K562 (cell line): Measurements from ENCODE around the gene GRIN1. TPM values are rescaled to one million over a fixed set of nuclear protein-coding genes. Genes with fewer than 3 reads are reported as not detected.
A peak's percentile ranks its signal among the peaks of the same experiment; 100 is the strongest.

ENCODE experiments used
- ARNT ChIP-seq, 2 experiments: fragments of 450-650 bp; IDR thresholded peaks; 2 replicates each; pipeline ENCODE4 v1.6.1; 2016; ENCODE audit warnings: mild to moderate bottlenecking in 1 of 2
- CTCFL ChIP-seq: IDR thresholded peaks from 2 replicates; pipeline ENCODE4 v1.6.1; 2011; ENCODE audit warnings: borderline replicate concordance, low read depth, mild to moderate bottlenecking, moderate library complexity, low read length; ENCODE audit not compliant: insufficient read depth, poor library complexity, severe bottlenecking
- DMBX1 ChIP-seq: fragments of 250-450 bp; sonication (Bioruptor Pico); IDR thresholded peaks from 2 replicates; pipeline ENCODE4 v1.8.0; 2022; ENCODE audit warnings: inconsistent platforms, mild to moderate bottlenecking, moderate library complexity, borderline replicate concordance
- ELF2 ChIP-seq: fragments of 250-450 bp; sonication (Bioruptor Pico); IDR thresholded peaks from 2 replicates; pipeline ENCODE4 v1.5.0; 2021; ENCODE audit warnings: mild to moderate bottlenecking
- LCOR ChIP-seq: sonication (generic); formaldehyde crosslinking; IDR thresholded peaks from 2 replicates; pipeline ENCODE4 v1.8.0; 2022; ENCODE audit warnings: mild to moderate bottlenecking, missing genetic modification reagents
- MED1 ChIP-seq: sonication (generic); formaldehyde crosslinking; IDR thresholded peaks from 2 replicates; pipeline ENCODE4 v1.8.1; 2023; ENCODE audit warnings: missing genetic modification reagents, borderline replicate concordance
- MLLT1 ChIP-seq, 2 experiments: fragments of 450-650 bp; IDR thresholded peaks; 2 replicates each; pipeline ENCODE4 v1.6.1; 2016
- PCBP1 ChIP-seq: fragments of 200-400 bp; formaldehyde crosslinking; IDR thresholded peaks from 2 replicates; pipeline ENCODE4 v1.6.1; 2018; ENCODE audit warnings: mild to moderate bottlenecking, low read depth, low read length; ENCODE audit not compliant: poor library complexity, severe bottlenecking
- PHF8 ChIP-seq: fragments of 200-600 bp; sonication (generic); IDR thresholded peaks from 2 replicates; pipeline ENCODE4 v1.6.1; 2012; ENCODE audit warnings: mixed run types, mild to moderate bottlenecking, inconsistent platforms, low read length, moderate library complexity, borderline replicate concordance
- RFX7 ChIP-seq: fragments of 250-450 bp; sonication (Bioruptor Pico); IDR thresholded peaks from 2 replicates; pipeline ENCODE4 v1.5.1; 2021; ENCODE audit warnings: mild to moderate bottlenecking
- SP1 ChIP-seq: sonication (generic); formaldehyde crosslinking; IDR thresholded peaks from 2 replicates; pipeline ENCODE4 v1.8.1; 2022; ENCODE audit warnings: mild to moderate bottlenecking, missing genetic modification reagents
- SUPT5H ChIP-seq: fragments of 450-650 bp; IDR thresholded peaks from 2 replicates; pipeline ENCODE4 v1.6.1; 2016
- TCF7 ChIP-seq: sonication (generic); IDR thresholded peaks from 2 replicates; pipeline ENCODE4 v1.6.1; 2016; ENCODE audit warnings: antibody characterized with exemption, borderline replicate concordance
- TGIF2 ChIP-seq: sonication (generic); formaldehyde crosslinking; IDR thresholded peaks from 2 replicates; pipeline ENCODE4 v1.8.1; 2022; ENCODE audit warnings: mild to moderate bottlenecking, missing genetic modification reagents, moderate library complexity
- ZC3H8 ChIP-seq: fragments of 450-650 bp; IDR thresholded peaks from 2 replicates; pipeline ENCODE4 v1.6.1; 2017
- ZNF232 ChIP-seq: sonication (generic); formaldehyde crosslinking; IDR thresholded peaks from 2 replicates; pipeline ENCODE4 v1.8.0; 2022; ENCODE audit warnings: mild to moderate bottlenecking, missing genetic modification reagents
- ZNF263 ChIP-seq: sonication (generic); formaldehyde crosslinking; IDR thresholded peaks from 2 replicates; pipeline ENCODE4 v1.8.0; 2022; ENCODE audit warnings: mild to moderate bottlenecking, missing genetic modification reagents, borderline replicate concordance
- ZNF311 ChIP-seq: fragments of 250-450 bp; sonication (Bioruptor Pico); IDR thresholded peaks from 2 replicates; pipeline ENCODE4 v1.4.0; 2020; ENCODE audit warnings: mild to moderate bottlenecking, moderate library complexity
- polyA plus RNA-seq, 8 experiments: library from polyadenylated mRNA; depleted of rRNA in 4 of 8; stranded (reverse) in 5 of 8; unstranded in 3 of 8; fragments of >200 nt; fragmentation: Nextera tagmentation in 2 of 8; fragmentation: Illumina TruSeq in 1 of 8; extraction: Ambion mirVana in 2 of 8; extraction: Trizol in 1 of 8; gene quantifications; 2 replicates each; pipeline versions ENCODE4 v1.2.1 to v1.2.3, GENCODE V29; 2011 to 2014; ENCODE audit warnings: inconsistent platforms in 1 of 8, missing spikeins in 1 of 8
- total RNA-seq, 7 experiments: library from RNA; depleted of rRNA in 6 of 7; stranded (reverse); fragments of >200 nt in 6 of 7; fragmentation: Illumina TruSeq in 2 of 7; extraction: Trizol in 2 of 7; gene quantifications; 2 replicates each; pipeline versions ENCODE4 v1.2.1 to v1.2.3, GENCODE V29; 2011 to 2021; ENCODE audit warnings: low replicate concordance in 1 of 7
- TF ChIP-seq, protein P1 (sequence below): sonication (generic); formaldehyde crosslinking; IDR thresholded peaks from 2 replicates; pipeline ENCODE4 v1.8.1; 2023; ENCODE audit warnings: mild to moderate bottlenecking, missing genetic modification reagents
- TF ChIP-seq, protein P2 (sequence below): fragments of 250-450 bp; sonication (Bioruptor Pico); IDR thresholded peaks from 2 replicates; pipeline ENCODE4 v1.8.0; 2022; ENCODE audit warnings: inconsistent platforms, mild to moderate bottlenecking, moderate library complexity, borderline replicate concordance

GRIN1 gene
- total and polyA plus RNA-seq, 9 of the 15 experiments (the other 6 are each of a cell fraction or from before 2014, with no cell fraction given) = 0.03 to 0.35 (median 0.16) TPM; not detected in 6

DNA sequence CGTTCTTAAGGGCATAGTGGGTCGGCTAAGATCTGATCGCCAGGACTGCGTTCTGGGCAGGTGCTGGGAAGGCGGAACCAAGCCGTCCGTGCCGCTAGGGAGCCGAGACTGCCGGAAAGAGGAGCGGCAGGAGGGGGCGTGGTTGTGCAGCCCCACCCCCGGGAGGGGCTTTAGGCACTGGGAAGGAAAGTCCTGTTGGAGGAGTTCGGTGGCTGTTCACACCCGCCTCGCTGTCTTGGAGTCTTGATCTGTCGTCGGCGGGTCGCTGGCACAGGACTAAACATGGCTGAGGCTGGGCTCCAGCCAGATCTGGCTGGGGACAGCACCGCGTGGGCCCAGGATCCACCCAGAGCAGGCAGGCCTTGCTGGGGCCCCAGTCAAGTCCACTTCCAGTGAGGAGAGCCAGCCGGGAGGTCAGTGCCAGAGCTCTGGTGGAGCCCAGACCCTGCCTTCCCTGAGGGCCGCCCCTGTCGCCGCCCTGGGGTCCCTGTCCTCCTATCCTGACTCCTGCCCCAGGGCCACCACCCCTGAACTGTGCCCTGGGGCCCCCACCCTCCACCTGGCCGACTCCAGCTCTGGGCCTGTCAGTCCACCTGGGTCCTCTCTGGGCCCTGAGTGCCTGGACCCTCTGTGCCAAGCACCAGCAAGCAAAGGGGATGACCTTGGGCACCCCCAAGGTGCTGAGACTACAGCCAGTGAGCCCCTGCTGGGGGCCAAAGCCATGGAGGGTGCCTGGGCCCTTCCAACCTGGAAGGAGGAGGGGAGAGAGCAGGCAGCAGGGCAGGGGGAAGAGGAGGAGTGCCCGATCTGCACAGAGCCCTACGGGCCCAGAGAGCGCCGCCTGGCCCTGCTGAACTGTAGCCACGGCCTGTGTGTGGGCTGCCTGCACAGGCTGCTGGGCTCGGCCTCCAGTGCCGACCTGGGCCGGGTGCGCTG is 78.6 kb downstream of the GRIN1 start (continued):
- TF ChIP-seq CTCFL = no peak
- TF ChIP-seq DMBX1 = no peak
- no peak for TF ChIP-seq LCOR (CRISPR knock-in tag)
- no peak for TF ChIP-seq ZNF311 (CRISPR knock-in tag)
- TF ChIP-seq, protein P1, sequence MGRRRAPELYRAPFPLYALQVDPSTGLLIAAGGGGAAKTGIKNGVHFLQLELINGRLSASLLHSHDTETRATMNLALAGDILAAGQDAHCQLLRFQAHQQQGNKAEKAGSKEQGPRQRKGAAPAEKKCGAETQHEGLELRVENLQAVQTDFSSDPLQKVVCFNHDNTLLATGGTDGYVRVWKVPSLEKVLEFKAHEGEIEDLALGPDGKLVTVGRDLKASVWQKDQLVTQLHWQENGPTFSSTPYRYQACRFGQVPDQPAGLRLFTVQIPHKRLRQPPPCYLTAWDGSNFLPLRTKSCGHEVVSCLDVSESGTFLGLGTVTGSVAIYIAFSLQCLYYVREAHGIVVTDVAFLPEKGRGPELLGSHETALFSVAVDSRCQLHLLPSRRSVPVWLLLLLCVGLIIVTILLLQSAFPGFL = no peak
- TF ChIP-seq RFX7 (CRISPR knock-in tag) = no peak
- TF ChIP-seq PCBP1 = no peak
- no peak for TF ChIP-seq TGIF2 (CRISPR knock-in tag)
- TF ChIP-seq ZC3H8 = no peak
- no peak for TF ChIP-seq ZNF232
- no peak for TF ChIP-seq MLLT1 (IDR thresholded peaks at IDR 0.05)
- TF ChIP-seq ELF2 (CRISPR knock-in tag) = no peak
- TF ChIP-seq TCF7 = no peak
- no peak for TF ChIP-seq ARNT (IDR thresholded peaks at IDR 0.05)
- peak; percentile 55; the same call in 1 of the 2 replicates for TF ChIP-seq PHF8
- TF ChIP-seq ZNF263 (CRISPR knock-in tag) = no peak
- TF ChIP-seq MED1 (CRISPR knock-in tag) = no peak
- TF ChIP-seq SP1 (CRISPR knock-in tag) = peak; percentile 69
- TF ChIP-seq, protein P2, sequence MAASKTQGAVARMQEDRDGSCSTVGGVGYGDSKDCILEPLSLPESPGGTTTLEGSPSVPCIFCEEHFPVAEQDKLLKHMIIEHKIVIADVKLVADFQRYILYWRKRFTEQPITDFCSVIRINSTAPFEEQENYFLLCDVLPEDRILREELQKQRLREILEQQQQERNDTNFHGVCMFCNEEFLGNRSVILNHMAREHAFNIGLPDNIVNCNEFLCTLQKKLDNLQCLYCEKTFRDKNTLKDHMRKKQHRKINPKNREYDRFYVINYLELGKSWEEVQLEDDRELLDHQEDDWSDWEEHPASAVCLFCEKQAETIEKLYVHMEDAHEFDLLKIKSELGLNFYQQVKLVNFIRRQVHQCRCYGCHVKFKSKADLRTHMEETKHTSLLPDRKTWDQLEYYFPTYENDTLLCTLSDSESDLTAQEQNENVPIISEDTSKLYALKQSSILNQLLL (CRISPR knock-in tag) = no peak
- peak; percentile 62 for TF ChIP-seq SUPT5H
